BLaER1 (cell line): ENCODE results near the gene MGAT4A.

Source experiments
- H3K27ac ChIP-seq: shearing (Covaris generic); formaldehyde crosslinking; 2 replicates; pipeline ENCODE4 v1.8.1; 2022
- H3K27me3 ChIP-seq: shearing (Covaris generic); formaldehyde crosslinking; 2 replicates; pipeline ENCODE4 v1.8.1; 2022
- H3K36me3 ChIP-seq: shearing (Covaris generic); formaldehyde crosslinking; 2 replicates; pipeline ENCODE4 v1.8.1; 2022
- H3K4me1 ChIP-seq: shearing (Covaris generic); formaldehyde crosslinking; 2 replicates; pipeline ENCODE4 v1.8.1; 2022
- H3K4me2 ChIP-seq: shearing (Covaris generic); formaldehyde crosslinking; 2 replicates; pipeline ENCODE4 v1.8.1; 2022
- H3K4me3 ChIP-seq: shearing (Covaris generic); formaldehyde crosslinking; 2 replicates; pipeline ENCODE4 v1.8.1; 2022
- H3K9ac ChIP-seq: shearing (Covaris generic); formaldehyde crosslinking; 2 replicates; pipeline ENCODE4 v1.8.1; 2022
- H3K9me3 ChIP-seq: shearing (Covaris generic); formaldehyde crosslinking; 2 replicates; pipeline ENCODE4 v1.8.1; 2022
- H4K20me1 ChIP-seq: shearing (Covaris generic); formaldehyde crosslinking; 2 replicates; pipeline ENCODE4 v1.8.1; 2022
- Cebpa-rat ChIP-seq: shearing (Covaris generic); IDR thresholded peaks from 2 replicates; pipeline ENCODE4 v1.8.1; 2022

The MGAT4A gene

DNA sequence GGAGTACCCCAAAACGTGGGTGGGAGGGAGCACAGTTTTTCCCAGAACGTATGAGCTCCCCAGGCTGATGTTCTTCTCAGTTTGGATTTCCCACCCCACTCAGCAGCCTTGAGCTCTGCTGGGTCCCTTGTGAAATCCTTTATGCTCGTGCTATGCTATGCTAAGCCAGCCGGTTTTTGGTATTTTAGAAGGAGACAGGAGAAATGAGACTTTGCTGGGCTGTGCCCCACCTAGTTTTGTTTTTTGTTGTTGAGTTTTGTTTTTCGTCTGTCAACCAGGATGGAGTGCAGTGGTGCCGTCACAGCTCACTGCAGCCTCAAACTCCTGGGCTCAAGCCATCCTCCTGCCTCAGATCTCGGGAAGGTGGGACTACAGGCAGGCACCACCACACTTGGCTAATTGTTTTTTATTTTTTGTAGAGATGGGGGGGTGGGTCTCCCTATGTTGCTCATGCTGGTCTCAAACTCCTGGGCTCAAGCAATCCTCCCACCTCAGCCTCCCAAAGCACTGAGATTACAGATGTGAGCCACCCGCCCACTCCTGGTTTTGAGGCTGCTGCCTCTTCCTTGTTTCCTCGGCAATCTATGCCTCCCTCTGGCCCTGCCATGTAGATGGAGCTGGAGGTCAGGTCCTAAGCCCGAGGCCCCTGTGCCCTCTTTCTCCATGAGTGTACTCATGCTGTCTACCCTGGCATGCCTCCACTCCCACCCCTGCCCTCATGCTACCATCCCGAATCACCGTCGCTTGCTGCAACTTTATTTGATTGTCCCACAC is 17.5 kb upstream of the MGAT4A start:
- H3K36me3 ChIP-seq, result no peaks in the 10 kb centered on the region; the same call in 1 of the 2 replicates
- no peak overlapping the region for H3K9ac ChIP-seq
- no peak overlapping the region for H3K27ac ChIP-seq
- peaks cover 25% of the 10 kb centered on the region for H3K4me1 ChIP-seq
- H3K4me2 ChIP-seq, result peak overlapping the region; percentile 37; the same call in 1 of the 2 replicates
- no peak for TF ChIP-seq Cebpa-rat
- H3K27me3 ChIP-seq, result no peaks in the 10 kb centered on the region
- no peaks in the 10 kb centered on the region for H4K20me1 ChIP-seq
- H3K9me3 ChIP-seq, result peaks cover 12% of the 10 kb centered on the region; the same call in 1 of the 2 replicates
- H3K4me3 ChIP-seq, result no peak overlapping the region

DNA sequence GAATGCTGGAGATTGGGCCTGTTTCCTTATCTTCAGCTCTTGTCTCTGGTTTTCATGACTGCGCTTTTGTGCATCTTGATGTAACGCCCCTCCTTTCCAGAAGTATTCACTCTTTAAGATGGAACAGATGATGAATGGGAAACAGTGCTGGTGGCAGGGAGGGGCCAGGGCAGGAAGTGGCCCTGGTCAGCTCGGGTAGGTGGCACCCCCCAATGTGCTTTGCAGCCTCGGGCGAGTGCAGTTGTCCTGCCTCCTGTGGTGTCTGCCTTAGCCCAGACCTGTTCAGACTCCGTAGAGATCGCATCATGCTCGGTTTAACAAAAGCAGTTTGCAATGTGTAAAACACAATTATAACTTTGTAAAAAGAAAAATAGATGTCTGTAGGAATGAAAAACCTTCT is 17.0 kb upstream of the MGAT4A start:
- TF ChIP-seq Cebpa-rat, result no peak
- no peak overlapping the region for H3K4me3 ChIP-seq
- H3K27ac ChIP-seq, result no peak overlapping the region
- H3K9me3 ChIP-seq, result peaks cover 6% of the 10 kb centered on the region; the same call in 1 of the 2 replicates
- no peaks in the 10 kb centered on the region; the same call in 1 of the 2 replicates for H3K36me3 ChIP-seq
- H3K4me1 ChIP-seq, result peaks cover 25% of the 10 kb centered on the region
- H4K20me1 ChIP-seq, result no peaks in the 10 kb centered on the region
- H3K9ac ChIP-seq, result no peak overlapping the region
- H3K4me2 ChIP-seq, result 0 out of 2 replicates have a peak overlapping the region, but pooled peaks have one; percentile 37
- no peaks in the 10 kb centered on the region for H3K27me3 ChIP-seq

DNA sequence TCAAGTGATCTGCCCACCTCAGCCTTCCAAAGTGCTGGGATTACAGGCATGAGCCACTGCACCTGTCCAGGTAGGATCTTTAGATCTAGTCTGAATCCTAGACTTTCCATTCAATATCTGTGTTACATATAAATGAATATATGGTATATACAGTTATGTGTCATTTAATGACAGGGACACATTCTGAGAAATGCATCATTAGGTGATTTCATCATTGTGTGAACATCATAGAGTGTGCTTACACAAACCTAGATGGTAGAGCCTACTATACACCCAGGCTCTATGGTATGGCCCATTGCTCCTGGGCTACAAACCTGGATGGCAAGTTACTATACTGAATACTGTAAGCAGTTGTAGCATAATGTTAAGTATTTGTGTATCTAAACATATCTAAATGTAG is 15.5 kb upstream of the MGAT4A start:
- H3K27me3 ChIP-seq, result no peaks in the 10 kb centered on the region
- H4K20me1 ChIP-seq, result no peaks in the 10 kb centered on the region
- H3K4me1 ChIP-seq, result peaks cover 25% of the 10 kb centered on the region
- no peak overlapping the region for H3K4me3 ChIP-seq
- no peak for TF ChIP-seq Cebpa-rat
- no peak overlapping the region for H3K9ac ChIP-seq
- H3K27ac ChIP-seq, result no peak overlapping the region
- H3K36me3 ChIP-seq, result no peaks in the 10 kb centered on the region; the same call in 1 of the 2 replicates
- no peaks in the 10 kb centered on the region for H3K9me3 ChIP-seq
- no peak overlapping the region for H3K4me2 ChIP-seq

DNA sequence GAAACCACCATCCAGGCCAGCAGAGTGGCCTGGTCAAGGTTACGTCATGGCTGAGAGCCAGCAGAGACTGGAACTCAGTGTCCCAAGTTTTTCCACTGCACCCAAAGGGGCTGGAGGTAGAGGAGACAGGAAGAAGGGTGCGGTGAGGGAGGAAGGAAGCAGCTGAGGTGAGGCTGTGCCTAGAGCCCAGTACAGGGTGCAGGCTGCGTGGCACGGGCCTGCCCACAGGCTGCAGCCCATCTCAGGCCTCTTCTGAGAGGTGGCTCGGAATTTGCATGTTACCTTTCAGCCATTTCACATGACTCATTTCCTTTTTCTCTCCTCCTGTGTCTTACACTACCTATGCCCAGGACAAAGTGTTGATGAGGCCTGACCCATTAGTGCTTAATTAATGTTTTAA is 13.7 kb upstream of the MGAT4A start:
- Histone ChIP-seq H3K4me2 (no peak overlapping the region), H3K27me3 (no peaks in the 10 kb centered on the region), H3K9ac (no peak overlapping the region), H3K27ac (no peak overlapping the region), H4K20me1 (no peaks in the 10 kb centered on the region), H3K4me3 (no peak overlapping the region), H3K4me1 (peaks cover 25% of the 10 kb centered on the region), H3K9me3 (no peaks in the 10 kb centered on the region), H3K36me3 (no peaks in the 10 kb centered on the region)
- no peak for TF ChIP-seq Cebpa-rat

DNA sequence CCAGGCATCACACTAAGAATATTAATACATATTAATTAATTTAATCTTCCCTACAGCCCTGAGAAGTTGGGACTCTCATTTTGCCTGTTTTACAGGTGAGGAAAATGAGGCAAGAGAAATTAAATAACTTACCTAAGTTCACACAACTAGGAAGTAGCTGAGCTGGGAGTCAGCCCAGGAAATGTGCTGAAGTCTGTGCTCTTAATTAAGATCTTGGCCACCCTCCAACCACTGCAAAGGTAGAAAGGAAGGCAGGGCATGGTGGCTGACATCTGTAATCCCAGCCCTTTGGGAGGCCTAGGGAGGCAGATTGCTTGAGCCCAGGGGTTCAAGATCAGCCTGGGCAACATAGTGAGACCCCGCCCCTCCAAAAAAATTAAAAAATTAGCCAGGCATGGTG is 12.9 kb upstream of the MGAT4A start:
- Histone ChIP-seq H3K4me3 (no peak overlapping the region), H3K27ac (no peak overlapping the region), H3K9ac (no peak overlapping the region), H3K9me3 (no peaks in the 10 kb centered on the region), H3K27me3 (no peaks in the 10 kb centered on the region), H4K20me1 (no peaks in the 10 kb centered on the region), H3K4me1 (peaks cover 18% of the 10 kb centered on the region), H3K4me2 (peak overlapping the region; percentile 9; the same call in 1 of the 2 replicates), H3K36me3 (no peaks in the 10 kb centered on the region)
- TF ChIP-seq Cebpa-rat, result no peak

DNA sequence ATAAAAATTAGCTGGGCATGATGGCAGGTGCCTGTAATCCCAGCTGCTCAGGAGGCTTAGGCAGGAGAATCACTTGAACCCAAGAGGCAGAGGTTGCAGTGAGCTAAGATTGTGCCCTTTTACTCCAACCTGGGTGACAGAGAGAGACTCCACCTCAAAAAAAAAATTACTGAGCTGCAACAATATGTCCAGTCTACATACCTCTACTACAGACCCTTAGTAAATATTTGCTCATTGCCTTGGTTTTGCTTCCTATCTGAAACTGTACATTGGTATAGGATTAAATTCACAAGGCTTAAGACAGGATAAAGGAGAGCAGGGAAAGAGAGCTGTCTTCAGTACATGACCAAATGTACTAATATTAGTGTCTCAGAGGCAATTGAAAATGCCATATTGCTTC is 8.1 kb upstream of the MGAT4A start:
- Histone ChIP-seq H3K4me3 (no peak overlapping the region), H3K36me3 (no peaks in the 10 kb centered on the region), H3K4me2 (no peak overlapping the region), H3K27ac (no peak overlapping the region), H4K20me1 (no peaks in the 10 kb centered on the region), H3K9me3 (no peaks in the 10 kb centered on the region), H3K9ac (no peak overlapping the region), H3K27me3 (no peaks in the 10 kb centered on the region), H3K4me1 (peaks cover 4% of the 10 kb centered on the region; the same call in 1 of the 2 replicates)
- TF ChIP-seq Cebpa-rat, result no peak

GRCh38 chr2:98738304-98738703 is 7.4 kb upstream of the MGAT4A start:
- H3K9ac ChIP-seq, result no peak overlapping the region
- H3K9me3 ChIP-seq, result no peaks in the 10 kb centered on the region
- no peaks in the 10 kb centered on the region; the same call in 1 of the 2 replicates for H3K4me1 ChIP-seq
- H3K4me3 ChIP-seq, result no peak overlapping the region
- no peaks in the 10 kb centered on the region for H3K27me3 ChIP-seq
- no peak overlapping the region for H3K27ac ChIP-seq
- H3K36me3 ChIP-seq, result no peaks in the 10 kb centered on the region
- TF ChIP-seq Cebpa-rat, result no peak
- H3K4me2 ChIP-seq, result no peak overlapping the region
- no peaks in the 10 kb centered on the region for H4K20me1 ChIP-seq

- H3K9ac ChIP-seq, result no peak overlapping the region
- no peaks in the 10 kb centered on the region; the same call in 1 of the 2 replicates for H3K4me1 ChIP-seq
- no peaks in the 10 kb centered on the region for H3K36me3 ChIP-seq
- no peak overlapping the region for H3K27ac ChIP-seq
- TF ChIP-seq Cebpa-rat, result no peak
- H3K4me3 ChIP-seq, result no peak overlapping the region
- H3K9me3 ChIP-seq, result no peaks in the 10 kb centered on the region
- H4K20me1 ChIP-seq, result no peaks in the 10 kb centered on the region
- H3K4me2 ChIP-seq, result no peak overlapping the region
- no peaks in the 10 kb centered on the region for H3K27me3 ChIP-seq
Measured at GRCh38 chr2:98737848-98738247, 6.9 kb upstream of the MGAT4A start.

- H3K27ac ChIP-seq, result no peak overlapping the region
- H3K9me3 ChIP-seq, result no peaks in the 10 kb centered on the region
- no peaks in the 10 kb centered on the region for H4K20me1 ChIP-seq
- no peaks in the 10 kb centered on the region for H3K36me3 ChIP-seq
- H3K4me1 ChIP-seq, result peaks cover 10% of the 10 kb centered on the region
- no peak overlapping the region for H3K4me3 ChIP-seq
- no peaks in the 10 kb centered on the region for H3K27me3 ChIP-seq
- H3K4me2 ChIP-seq, result no peak overlapping the region
- no peak for TF ChIP-seq Cebpa-rat
- H3K9ac ChIP-seq, result no peak overlapping the region
Measured at GRCh38 chr2:98736464-98736889, 5.5 kb upstream of the MGAT4A start.

DNA sequence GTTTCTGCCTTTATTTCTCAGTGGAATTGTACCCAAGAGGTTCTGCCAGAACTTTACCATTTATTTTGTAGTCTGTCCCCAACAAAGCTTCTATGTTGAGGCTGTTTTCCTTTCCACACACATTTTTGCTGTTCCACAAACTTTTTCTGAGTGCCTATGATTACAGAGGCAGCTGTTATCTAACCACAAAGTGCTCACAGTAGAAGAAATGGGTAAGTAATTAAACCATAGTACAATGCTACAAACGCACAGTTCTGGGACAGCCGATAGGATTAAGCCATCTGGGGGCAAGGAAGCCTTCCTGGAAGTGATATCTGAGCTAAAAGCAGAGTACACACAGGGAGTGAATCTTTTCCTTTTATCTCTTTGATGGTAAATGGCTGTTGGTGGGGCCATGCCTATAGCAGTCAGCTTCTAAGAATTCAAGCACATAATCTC is 3.9 kb upstream of the MGAT4A start:
- Histone ChIP-seq H3K9me3 (no peaks in the 10 kb centered on the region), H3K27ac (no peak overlapping the region), H3K36me3 (no peaks in the 10 kb centered on the region), H4K20me1 (peaks cover under 1% of the 10 kb centered on the region; the same call in 1 of the 2 replicates), H3K4me3 (no peak overlapping the region), H3K9ac (no peak overlapping the region), H3K27me3 (peaks cover 6% of the 10 kb centered on the region; the same call in 1 of the 2 replicates), H3K4me2 (no peak overlapping the region), H3K4me1 (peaks cover 14% of the 10 kb centered on the region)
- TF ChIP-seq Cebpa-rat, result no peak
